PFSK-1 (cell line): ENCODE measurements around the gene COA1.

Experiments
- POLR2AphosphoS5 ChIP-seq: IDR thresholded peaks from 2 replicates; pipeline ENCODE4 v1.6.1; 2012; ENCODE audit warnings: low read depth, mild to moderate bottlenecking, control low read depth, low read length, moderate library complexity
- SIN3A ChIP-seq: IDR thresholded peaks from 2 replicates; pipeline ENCODE4 v1.6.1; 2012; ENCODE audit warnings: mild to moderate bottlenecking, low read length, moderate library complexity, borderline replicate concordance; ENCODE audit not compliant: insufficient read depth
- TAF1 ChIP-seq: IDR thresholded peaks from 2 replicates; pipeline ENCODE4 v1.6.1; 2012; ENCODE audit warnings: low read length, control low read depth, borderline replicate concordance; ENCODE audit not compliant: insufficient read depth
- TF ChIP-seq, protein P1 (sequence below), 2 experiments: IDR thresholded peaks; 2 replicates each; pipeline versions ENCODE4 v1.6.1 to v1.8.0; 2011 to 2012; ENCODE audit warnings: low read depth in 2 of 2, low read length in 2 of 2, control low read depth in 1 of 2, inconsistent platforms in 1 of 2, mild to moderate bottlenecking in 1 of 2, moderate library complexity in 1 of 2; ENCODE audit not compliant: insufficient read depth in 1 of 2

GRCh38 chr7:43686991-43687390 is 42.3 kb downstream of the COA1 start:
- TF ChIP-seq SIN3A: no peak
- TF ChIP-seq POLR2AphosphoS5: no peak
- TF ChIP-seq TAF1: no peak
- TF ChIP-seq, protein P1, sequence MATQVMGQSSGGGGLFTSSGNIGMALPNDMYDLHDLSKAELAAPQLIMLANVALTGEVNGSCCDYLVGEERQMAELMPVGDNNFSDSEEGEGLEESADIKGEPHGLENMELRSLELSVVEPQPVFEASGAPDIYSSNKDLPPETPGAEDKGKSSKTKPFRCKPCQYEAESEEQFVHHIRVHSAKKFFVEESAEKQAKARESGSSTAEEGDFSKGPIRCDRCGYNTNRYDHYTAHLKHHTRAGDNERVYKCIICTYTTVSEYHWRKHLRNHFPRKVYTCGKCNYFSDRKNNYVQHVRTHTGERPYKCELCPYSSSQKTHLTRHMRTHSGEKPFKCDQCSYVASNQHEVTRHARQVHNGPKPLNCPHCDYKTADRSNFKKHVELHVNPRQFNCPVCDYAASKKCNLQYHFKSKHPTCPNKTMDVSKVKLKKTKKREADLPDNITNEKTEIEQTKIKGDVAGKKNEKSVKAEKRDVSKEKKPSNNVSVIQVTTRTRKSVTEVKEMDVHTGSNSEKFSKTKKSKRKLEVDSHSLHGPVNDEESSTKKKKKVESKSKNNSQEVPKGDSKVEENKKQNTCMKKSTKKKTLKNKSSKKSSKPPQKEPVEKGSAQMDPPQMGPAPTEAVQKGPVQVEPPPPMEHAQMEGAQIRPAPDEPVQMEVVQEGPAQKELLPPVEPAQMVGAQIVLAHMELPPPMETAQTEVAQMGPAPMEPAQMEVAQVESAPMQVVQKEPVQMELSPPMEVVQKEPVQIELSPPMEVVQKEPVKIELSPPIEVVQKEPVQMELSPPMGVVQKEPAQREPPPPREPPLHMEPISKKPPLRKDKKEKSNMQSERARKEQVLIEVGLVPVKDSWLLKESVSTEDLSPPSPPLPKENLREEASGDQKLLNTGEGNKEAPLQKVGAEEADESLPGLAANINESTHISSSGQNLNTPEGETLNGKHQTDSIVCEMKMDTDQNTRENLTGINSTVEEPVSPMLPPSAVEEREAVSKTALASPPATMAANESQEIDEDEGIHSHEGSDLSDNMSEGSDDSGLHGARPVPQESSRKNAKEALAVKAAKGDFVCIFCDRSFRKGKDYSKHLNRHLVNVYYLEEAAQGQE (IDR thresholded peaks at IDR 0.05; ENCODE audit: insufficient read depth in 1 of 2, low read depth in 2 of 2, low read length in 2 of 2): no peak
